ENCODE results near the gene SPATS2L. TPM values are rescaled to one million over a fixed set of nuclear protein-coding genes. Genes with fewer than 3 reads are reported as not detected.

SPATS2L gene
- total and polyA plus RNA-seq, 8 donors = 36.8 to 245 (median 80.7) TPM

- 79 to 88% (median 81%) methylated on average over 1 of the region's 1 CpG for WGBS, 5 donors
- H3K36me3 ChIP-seq = peaks cover 11 to 46% (median 30%) of the 10 kb centered on the region in 4 donors
- H3K4me3 ChIP-seq = no peak overlapping the region
- TF ChIP-seq POLR2A (IDR thresholded peaks at IDR 0.05) (no peak), EP300 (IDR thresholded peaks at IDR 0.05) (no peak), CTCF (IDR thresholded peaks at IDR 0.05) (no peak)
- no peak for DNase-seq
- no peak overlapping the region for H3K27ac ChIP-seq
- intact Hi-C loops (cut with DNase I; ENCODE audit: low total_unique reads) = no loop called here
- H3K4me1 ChIP-seq = peaks cover 0 to 11% (median 3%) of the 10 kb centered on the region in 4 donors
- H3K9me3 ChIP-seq = no peaks in the 10 kb centered on the region
- H3K27me3 ChIP-seq = no peaks in the 10 kb centered on the region
Observed at GRCh38 chr2:200426754-200427153, 120.3 kb downstream of the SPATS2L start.

- Histone ChIP-seq H3K36me3 (peaks cover 5 to 26% (median 18%) of the 10 kb centered on the region in 4 donors), H3K27me3 (no peaks in the 10 kb centered on the region), H3K9me3 (no peaks in the 10 kb centered on the region), H3K4me1 (peaks cover 0 to 11% (median 3%) of the 10 kb centered on the region in 4 donors), H3K4me3 (no peak overlapping the region), H3K27ac (no peak overlapping the region)
- intact Hi-C loops (cut with DNase I; ENCODE audit: low total_unique reads) = no loop called here
- 90 to 95% (median 92%) methylated on average over 6 of the region's 6 CpGs for WGBS, 5 donors
- DNase-seq = no peak
- TF ChIP-seq CTCF (IDR thresholded peaks at IDR 0.05) (no peak), EP300 (IDR thresholded peaks at IDR 0.05) (no peak), POLR2AphosphoS5 (IDR thresholded peaks at IDR 0.05) (no peak)
Observed at GRCh38 chr2:200428961-200429665, 122.6 kb downstream of the SPATS2L start.

GRCh38 chr2:200430017-200430416 lies 123.5 kb downstream of the SPATS2L start:
- DNase-seq = no peak
- no peak for TF ChIP-seq CTCF (IDR thresholded peaks at IDR 0.05)
- no peak for TF ChIP-seq EP300 (IDR thresholded peaks at IDR 0.05)
- TF ChIP-seq POLR2A (IDR thresholded peaks at IDR 0.05) = no peak
- Histone ChIP-seq H3K9me3 (no peaks in the 10 kb centered on the region), H3K4me3 (no peak overlapping the region), H3K27me3 (no peaks in the 10 kb centered on the region), H3K27ac (no peak overlapping the region), H3K36me3 (peaks cover 5 to 20% (median 14%) of the 10 kb centered on the region in 4 donors), H3K4me1 (peaks cover 0 to 6% (median under 1%) of the 10 kb centered on the region in 4 donors)
- intact Hi-C loops (cut with DNase I; ENCODE audit: low total_unique reads) = no loop called here
- WGBS, 5 donors = 82 to 95% (median 88%) methylated on average over 1 of the region's 1 CpG

GRCh38 chr2:200431996-200432705 lies 125.7 kb downstream of the SPATS2L start:
- no peak for TF ChIP-seq POLR2A (IDR thresholded peaks at IDR 0.05)
- TF ChIP-seq EP300 (IDR thresholded peaks at IDR 0.05) = no peak
- TF ChIP-seq CTCF (IDR thresholded peaks at IDR 0.05) = no peak
- TF ChIP-seq POLR2AphosphoS5 (IDR thresholded peaks at IDR 0.05) = no peak
- WGBS, 5 donors = 66 to 85% (median 82%) methylated on average over 1 of the region's 1 CpG
- no peak for DNase-seq
- H3K36me3 ChIP-seq = peaks cover 5 to 24% (median 19%) of the 10 kb centered on the region in 4 donors
- H3K4me3 ChIP-seq = no peak overlapping the region
- no peak overlapping the region for H3K27ac ChIP-seq
- H3K27me3 ChIP-seq = no peaks in the 10 kb centered on the region
- no peaks in the 10 kb centered on the region for H3K4me1 ChIP-seq
- intact Hi-C loops (cut with DNase I; ENCODE audit: low total_unique reads) = no loop called here
- no peaks in the 10 kb centered on the region for H3K9me3 ChIP-seq
